Prostate gland (tissue), 2 donors: ENCODE measurements around the gene TMEM114.

ENCODE experiments used
- POLR2AphosphoS5 ChIP-seq: sonication (generic); formaldehyde crosslinking; IDR thresholded peaks from one replicate; pipeline ENCODE4 v1.6.1; 2017; ENCODE audit warnings: antibody characterized with exemption
- TF ChIP-seq, protein P1 (sequence below), 4 experiments: fragments of 200-600 bp in 2 of 4; fragments of 450-650 bp in 2 of 4; sonication (generic) in 2 of 4; IDR thresholded peaks; 1 replicate in 3 of 4; 2 replicates in 1 of 4; pipeline ENCODE4 v1.5.1; 2016 to 2019; ENCODE audit warnings: antibody characterized with exemption in 4 of 4, mild to moderate bottlenecking in 2 of 4, moderate library complexity in 2 of 4

DNA sequence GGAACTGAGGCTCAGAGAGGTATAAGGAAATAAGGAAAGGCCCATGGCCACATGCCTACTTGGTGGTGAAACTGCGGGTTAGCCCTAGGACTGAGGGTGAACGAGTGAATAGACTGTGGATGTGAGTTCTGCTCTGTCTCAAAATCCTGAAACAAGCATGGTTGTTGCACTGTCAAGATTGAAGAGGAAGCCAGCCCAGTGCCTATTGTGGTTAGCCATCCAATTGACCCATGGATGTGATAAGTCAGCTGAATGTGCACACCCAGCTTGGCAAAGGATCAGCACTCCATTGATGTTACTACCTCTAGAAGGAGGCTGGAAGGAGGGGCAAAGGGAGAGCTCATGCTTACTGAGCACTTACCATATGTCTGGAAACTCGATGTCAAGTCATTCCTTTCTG, 4.5 kb downstream of the TMEM114 start:
- TF ChIP-seq, protein P1, sequence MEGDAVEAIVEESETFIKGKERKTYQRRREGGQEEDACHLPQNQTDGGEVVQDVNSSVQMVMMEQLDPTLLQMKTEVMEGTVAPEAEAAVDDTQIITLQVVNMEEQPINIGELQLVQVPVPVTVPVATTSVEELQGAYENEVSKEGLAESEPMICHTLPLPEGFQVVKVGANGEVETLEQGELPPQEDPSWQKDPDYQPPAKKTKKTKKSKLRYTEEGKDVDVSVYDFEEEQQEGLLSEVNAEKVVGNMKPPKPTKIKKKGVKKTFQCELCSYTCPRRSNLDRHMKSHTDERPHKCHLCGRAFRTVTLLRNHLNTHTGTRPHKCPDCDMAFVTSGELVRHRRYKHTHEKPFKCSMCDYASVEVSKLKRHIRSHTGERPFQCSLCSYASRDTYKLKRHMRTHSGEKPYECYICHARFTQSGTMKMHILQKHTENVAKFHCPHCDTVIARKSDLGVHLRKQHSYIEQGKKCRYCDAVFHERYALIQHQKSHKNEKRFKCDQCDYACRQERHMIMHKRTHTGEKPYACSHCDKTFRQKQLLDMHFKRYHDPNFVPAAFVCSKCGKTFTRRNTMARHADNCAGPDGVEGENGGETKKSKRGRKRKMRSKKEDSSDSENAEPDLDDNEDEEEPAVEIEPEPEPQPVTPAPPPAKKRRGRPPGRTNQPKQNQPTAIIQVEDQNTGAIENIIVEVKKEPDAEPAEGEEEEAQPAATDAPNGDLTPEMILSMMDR (IDR thresholded peaks at IDR 0.05): no peak
- no peak for TF ChIP-seq POLR2AphosphoS5
